OCI-LY7 (cell line): Measurements from ENCODE around the gene CDH23. TPM values are rescaled to one million over a fixed set of nuclear protein-coding genes. Genes with fewer than 3 reads are reported as not detected.

Source experiments
- BruUV-seq: library from RNA; stranded (reverse); fragments of 400-500 nt; replicated peaks from 2 replicates; lab custom pipeline; 2021; lab: Mats Ljungman, UMichigan
- CTCF ChIA-PET: fragments of 300-600 bp; sonication (Branson Sonifier 250); formaldehyde crosslinking; loops from one replicate; lab custom pipeline; 2022; ENCODE audit warnings: antibody characterized with exemption; ENCODE audit not compliant: unreplicated experiment; lab: Charles Lee
- POLR2A ChIA-PET: fragments of 300-600 bp; sonication (Branson Sonifier 250); formaldehyde crosslinking; loops from one replicate; lab custom pipeline; 2022; ENCODE audit warnings: antibody characterized with exemption; lab: Charles Lee
- DNase-seq: peaks from one replicate; pipeline ENCODE4 v3.0.0-alpha.2; 2015; ENCODE audit warnings: low spot score
- H2AFZ ChIP-seq: fragments of 200-600 bp; sonication (generic), shearing (Covaris generic); 2 replicates; pipeline ENCODE4 v1.6.1; 2014; ENCODE audit warnings: mild to moderate bottlenecking, antibody characterized with exemption, low read length, moderate library complexity
- H3K27ac ChIP-seq: fragments of 200-600 bp; sonication (generic); 2 replicates; pipeline ENCODE4 v1.5.1; 2014; ENCODE audit warnings: mixed run types, low read depth, mild to moderate bottlenecking, moderate library complexity, low read length, inconsistent platforms; ENCODE audit not compliant: poor library complexity, severe bottlenecking
- H3K36me3 ChIP-seq: fragments of 200-600 bp; sonication (generic); 2 replicates; pipeline ENCODE4 v1.6.1; 2014; ENCODE audit warnings: mild to moderate bottlenecking, antibody characterized with exemption, low read length, moderate library complexity, mixed read lengths; ENCODE audit not compliant: insufficient read depth
- H3K4me1 ChIP-seq: fragments of 200-600 bp; sonication (generic); 2 replicates; pipeline ENCODE4 v1.5.1; 2014; ENCODE audit warnings: mild to moderate bottlenecking, low read length; ENCODE audit not compliant: insufficient read depth, poor library complexity, severe bottlenecking
- H3K4me2 ChIP-seq: fragments of 200-600 bp; sonication (generic); 2 replicates; pipeline ENCODE4 v1.6.1; 2014; ENCODE audit warnings: mild to moderate bottlenecking, low read length
- H3K4me3 ChIP-seq: fragments of 200-600 bp; sonication (generic); 2 replicates; pipeline ENCODE4 v1.5.1; 2014; ENCODE audit warnings: mild to moderate bottlenecking, low read depth, low read length; ENCODE audit not compliant: poor library complexity, severe bottlenecking
- H3K79me2 ChIP-seq: fragments of 200-600 bp; sonication (generic); 2 replicates; pipeline ENCODE4 v1.6.1; 2016; ENCODE audit warnings: low read depth, mild to moderate bottlenecking, low read length, moderate library complexity, mixed read lengths; ENCODE audit not compliant: insufficient read depth
- H3K9me2 ChIP-seq: fragments of 200-600 bp; sonication (generic); 2 replicates; pipeline ENCODE4 v1.6.1; 2016; ENCODE audit warnings: mild to moderate bottlenecking, low read length, mixed read lengths; ENCODE audit not compliant: insufficient read depth
- H3K9me3 ChIP-seq: fragments of 200-600 bp; sonication (generic); 2 replicates; pipeline ENCODE4 v1.6.1; 2014; ENCODE audit warnings: mild to moderate bottlenecking, mixed run types, low read length, mixed read lengths
- H4K20me1 ChIP-seq: fragments of 200-600 bp; sonication (generic); 2 replicates; pipeline ENCODE4 v1.6.1; 2014; ENCODE audit warnings: mild to moderate bottlenecking, antibody characterized with exemption, low read length, moderate library complexity, mixed read lengths; ENCODE audit not compliant: insufficient read depth
- CTCF ChIP-seq: fragments of 200-600 bp; sonication (generic); conservative IDR thresholded peaks from 2 replicates; pipeline ENCODE4 v1.5.1; 2014; ENCODE audit warnings: mild to moderate bottlenecking, antibody characterized with exemption, low read length, moderate library complexity, mixed read lengths
- EZH2phosphoT487 ChIP-seq: fragments of 200-600 bp; sonication (generic); IDR thresholded peaks from 2 replicates; pipeline ENCODE4 v1.6.1; 2018; ENCODE audit warnings: low read depth, borderline replicate concordance, mild to moderate bottlenecking, mixed run types, antibody characterized with exemption, low read length, moderate library complexity, mixed read lengths
- intact Hi-C: fragments of 100-400 bp; cut with micrococcal nuclease; formaldehyde crosslinking; loops from one replicate; pipeline ENCODE4 v1.10.0; 2022; ENCODE audit not compliant: unreplicated experiment
- total RNA-seq, 2 experiments: library from RNA; depleted of rRNA in 1 of 2; stranded (reverse); fragments of >200 nt in 1 of 2; shearing (Covaris generic) in 1 of 2; gene quantifications; 2 replicates each; pipeline ENCODE4 v1.2.3, GENCODE V29; 2014 to 2022

CDH23 gene
- total RNA-seq, 2 experiments from 2014 or later = 0.92 to 9.9 TPM

- peaks cover 20% of the 10 kb centered on the region for H3K79me2 ChIP-seq
- POLR2A ChIA-PET = interaction anchor here (0.6 to 5.6 kb wide), 5 partner anchors 7 to 477 kb away, joined by 3 to 42 read pairs (median 4); no protein-coding TSS in a partner anchor
- CTCF ChIA-PET = no interaction called here
Measured at GRCh38 chr10:71854031-71854430, 457.3 kb downstream of the CDH23 start.

GRCh38 chr10:71856619-71857018, 459.9 kb downstream of the CDH23 start:
- H3K36me3 ChIP-seq = no peaks in the 10 kb centered on the region
- ChIA-PET POLR2A (no interaction called here), CTCF (no interaction called here)
- TF ChIP-seq EZH2phosphoT487 (no peak), CTCF (no peak)
- no peaks in the 10 kb centered on the region for H3K79me2 ChIP-seq
- no peak overlapping the region for H2AFZ ChIP-seq
- no peak for DNase-seq
- H3K9me3 ChIP-seq = no peaks in the 10 kb centered on the region
- no peak overlapping the region for H3K4me3 ChIP-seq
- BruUV-seq = no TSS peak
- H4K20me1 ChIP-seq = no peaks in the 10 kb centered on the region
- peaks cover 62% of the 10 kb centered on the region for H3K4me1 ChIP-seq
- no peak overlapping the region for H3K4me2 ChIP-seq
- intact Hi-C loops = loop anchor here (10.0 kb wide), 1 partner anchor 458 kb away; no protein-coding TSS in a partner anchor
- no peaks in the 10 kb centered on the region for H3K9me2 ChIP-seq
- no peak overlapping the region for H3K27ac ChIP-seq

More at GRCh38 chr10:71854031-71854430, 457.3 kb downstream of the CDH23 start:
- Histone ChIP-seq H3K4me3 (no peak overlapping the region), H3K9me3 (no peaks in the 10 kb centered on the region), H3K36me3 (no peaks in the 10 kb centered on the region), H3K4me1 (peaks cover 52% of the 10 kb centered on the region), H3K9me2 (no peaks in the 10 kb centered on the region), H2AFZ (no peak overlapping the region), H3K4me2 (no peak overlapping the region), H4K20me1 (peaks cover 5% of the 10 kb centered on the region; the same call in 1 of the 2 replicates), H3K27ac (no peak overlapping the region)
- DNase-seq = no peak
- no peak for TF ChIP-seq EZH2phosphoT487
- TF ChIP-seq CTCF = no peak
- intact Hi-C loops = loop anchor here (10.0 kb wide), 1 partner anchor 461 kb away; no protein-coding TSS in a partner anchor
- no TSS peak for BruUV-seq
